ENCODE results near the gene CERS5.
"Not testable (repeated sequence)": the region's sequence is repeated elsewhere in the genome, so short reads cannot be mapped to it uniquely, and the experiment has no call there.

The CERS5 gene

DNA sequence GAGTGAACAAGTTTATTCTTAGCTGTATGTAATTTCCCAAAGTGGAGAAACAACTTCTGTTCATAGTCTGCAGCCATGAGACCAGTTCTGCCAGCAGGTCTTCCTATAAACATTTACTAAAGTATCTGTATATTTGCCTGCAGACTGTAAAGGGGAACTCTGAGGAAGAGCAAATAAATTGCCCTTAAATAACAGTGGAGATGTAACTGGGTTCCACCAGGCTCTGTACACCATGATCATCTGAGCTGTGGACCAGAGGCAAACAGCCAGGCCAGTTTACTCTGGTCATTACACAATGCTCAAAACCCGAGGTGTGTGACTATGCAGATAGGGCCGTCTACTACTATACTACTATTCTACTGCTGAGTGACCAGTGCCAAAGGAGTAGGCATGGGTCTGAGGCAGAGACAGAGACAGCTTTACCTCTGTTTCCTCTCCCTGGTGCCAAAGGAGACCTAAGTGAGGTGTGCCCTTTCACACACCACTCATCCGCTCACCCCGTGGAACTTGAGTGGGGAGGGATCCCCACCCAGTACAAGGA is 21.1 kb upstream of the CERS5 start:
- intact Hi-C loops (cut with DNase I): no loop called here
- no peak for DNase-seq

DNA sequence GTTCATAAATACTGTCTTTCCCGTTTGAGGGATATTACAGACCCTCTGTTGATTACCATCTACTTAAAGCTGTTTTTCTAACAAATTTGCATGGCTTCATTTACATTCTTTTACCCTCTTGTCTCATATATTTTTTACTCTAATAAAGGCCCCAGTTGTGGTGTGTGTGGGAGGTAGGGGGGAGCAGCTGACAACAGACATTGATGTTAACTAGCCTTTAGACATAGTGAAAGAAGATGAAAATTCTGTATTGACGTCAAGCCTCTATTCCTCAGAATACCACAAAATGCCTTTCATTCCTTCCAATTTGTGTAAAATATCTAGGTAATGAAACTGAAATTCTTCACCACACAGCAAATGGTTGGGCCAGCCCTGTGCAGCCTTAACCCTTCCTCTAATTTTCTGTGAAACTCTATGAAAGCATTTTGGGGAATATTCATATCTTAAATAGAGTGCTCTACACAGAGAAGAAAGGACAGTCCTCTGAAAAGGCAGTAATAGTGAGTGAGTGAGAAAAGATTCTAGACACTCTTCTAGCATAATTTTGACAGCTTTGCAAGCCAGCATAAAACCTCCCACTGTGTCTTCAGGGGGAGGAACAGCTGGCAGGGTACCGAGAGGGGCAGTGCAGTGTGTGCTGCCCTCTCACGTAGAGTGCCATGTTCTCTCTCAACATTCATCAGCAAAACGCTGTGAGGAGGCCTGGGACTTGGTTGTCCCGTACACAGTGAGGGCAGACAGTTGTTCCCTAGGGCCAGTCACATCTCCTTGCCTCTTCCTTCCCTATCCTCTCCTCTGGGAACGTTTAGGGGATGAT is 20.1 kb upstream of the CERS5 start:
- peak in 5 of 42 donors; percentile 10 to 52 (median 25) for DNase-seq
- intact Hi-C loops (cut with DNase I): no loop called here

DNA sequence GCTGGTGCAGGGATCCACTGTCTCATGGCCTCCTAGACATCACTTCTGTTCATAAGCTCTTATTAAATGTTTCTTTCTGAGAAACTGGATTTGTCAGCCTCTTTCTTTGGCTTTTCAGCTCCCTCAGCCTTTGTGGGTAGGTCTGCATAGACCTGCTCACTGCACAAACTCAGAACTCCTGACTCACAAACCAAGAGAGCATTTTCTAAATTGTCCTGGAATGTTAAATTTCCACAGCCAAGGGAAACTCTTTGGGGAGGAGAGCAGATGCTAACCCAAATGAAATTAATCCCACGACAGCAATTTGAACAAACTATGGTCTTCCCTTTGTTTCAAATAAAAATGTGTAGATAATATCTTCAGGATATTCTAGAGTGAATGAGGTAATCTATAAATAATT is 19.5 kb upstream of the CERS5 start:
- intact Hi-C loops (cut with DNase I): no loop called here
- DNase-seq: no peak

DNA sequence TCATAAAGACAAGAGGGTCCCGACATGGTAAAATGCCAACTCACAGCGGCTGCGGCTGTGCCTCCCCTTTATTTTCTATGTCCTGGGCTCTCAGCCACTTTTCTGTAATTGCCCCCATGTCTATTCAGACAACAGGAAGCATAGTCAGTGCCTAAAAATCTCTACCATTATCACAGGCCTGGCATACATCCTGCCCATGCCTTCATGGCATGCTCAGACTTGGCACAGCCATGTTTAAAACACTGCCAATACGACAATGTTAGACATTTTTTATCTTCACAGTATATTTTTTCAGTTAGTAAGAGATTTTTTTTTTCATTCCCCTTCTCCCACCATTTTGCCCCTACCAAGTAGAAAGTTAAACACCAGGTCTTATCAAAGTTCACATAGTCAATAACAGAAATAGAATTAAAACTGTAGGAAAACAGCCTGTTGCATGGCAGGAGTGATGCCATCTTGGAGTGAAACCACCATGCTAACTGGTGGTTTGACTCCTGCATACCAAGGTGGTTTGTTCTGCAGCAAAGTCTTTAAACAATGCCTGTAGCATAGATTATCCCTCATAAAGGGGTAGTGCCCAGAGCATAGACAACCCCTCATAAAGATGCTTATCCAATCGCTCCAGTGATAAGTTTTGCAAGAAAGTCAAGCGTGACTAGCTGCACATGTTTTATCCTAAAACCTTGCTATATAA is 18.9 kb upstream of the CERS5 start:
- DNase-seq: no peak
- intact Hi-C loops (cut with DNase I): no loop called here

- DNase-seq: peak in 30 of 42 donors; percentile 13 to 90 (median 58)
- intact Hi-C loops (cut with DNase I): no loop called here
Observed at GRCh38 chr12:50185301-50185895, 18.2 kb upstream of the CERS5 start.

DNA sequence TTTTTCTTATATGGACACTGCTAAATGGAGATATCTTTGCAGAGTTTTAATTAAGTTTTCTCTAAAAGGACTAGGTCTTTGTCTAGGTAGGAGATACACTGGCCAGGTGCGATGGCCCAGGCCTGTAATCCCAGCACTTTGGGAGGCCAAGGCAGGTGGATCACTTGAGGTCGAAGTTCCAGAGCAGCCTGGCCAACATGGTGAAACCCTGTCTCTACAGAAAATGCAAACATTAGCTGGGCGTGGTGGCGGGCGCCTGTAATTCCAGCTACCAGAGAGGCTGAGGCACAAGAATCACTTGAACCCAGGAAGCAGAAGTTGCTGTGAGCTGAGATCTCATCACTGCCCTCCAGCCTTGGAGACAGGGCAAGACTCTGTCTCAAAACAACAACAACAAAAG is 17.1 kb upstream of the CERS5 start:
- intact Hi-C loops (cut with DNase I): no loop called here
- DNase-seq: no peak

DNA sequence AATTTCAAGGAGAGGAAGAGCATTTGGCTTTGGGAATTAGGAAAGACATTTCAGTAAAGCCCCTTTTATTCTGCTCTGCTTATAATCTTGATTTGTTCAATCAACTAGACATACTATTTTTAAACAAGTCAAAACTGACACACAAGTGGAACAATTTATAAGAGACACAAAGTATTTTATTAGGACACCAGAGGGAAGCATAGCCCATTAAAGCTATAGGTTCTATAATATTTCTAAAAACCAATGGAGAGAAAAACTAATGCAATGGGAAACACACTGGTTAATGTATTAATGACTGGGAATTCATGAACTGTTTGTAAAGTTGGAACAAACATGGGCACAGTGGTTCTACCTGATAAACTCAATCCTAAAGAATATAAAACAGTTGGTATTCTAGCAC is 15.3 kb upstream of the CERS5 start:
- intact Hi-C loops (cut with DNase I): no loop called here
- DNase-seq: no peak

DNA sequence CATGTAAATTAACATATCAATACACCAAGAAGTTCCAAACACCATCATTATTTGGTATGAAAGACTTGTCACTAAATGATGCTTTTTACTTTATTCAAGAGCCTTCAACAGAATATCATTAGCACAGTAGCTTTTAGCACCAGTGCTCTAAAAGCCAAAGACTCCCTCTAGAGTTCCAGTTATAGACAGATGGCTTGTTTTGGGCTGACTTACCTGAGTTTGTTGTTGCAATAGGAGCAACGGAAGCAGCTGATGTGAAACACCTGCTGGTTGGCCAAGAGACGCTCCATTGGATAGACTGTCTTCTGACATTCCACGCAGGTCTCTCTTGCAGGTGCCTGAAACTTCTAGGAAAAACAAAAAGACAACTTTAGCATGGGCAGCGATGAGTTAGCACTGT is 14.5 kb upstream of the CERS5 start:
- no peak for DNase-seq
- intact Hi-C loops (cut with DNase I): no loop called here

DNA sequence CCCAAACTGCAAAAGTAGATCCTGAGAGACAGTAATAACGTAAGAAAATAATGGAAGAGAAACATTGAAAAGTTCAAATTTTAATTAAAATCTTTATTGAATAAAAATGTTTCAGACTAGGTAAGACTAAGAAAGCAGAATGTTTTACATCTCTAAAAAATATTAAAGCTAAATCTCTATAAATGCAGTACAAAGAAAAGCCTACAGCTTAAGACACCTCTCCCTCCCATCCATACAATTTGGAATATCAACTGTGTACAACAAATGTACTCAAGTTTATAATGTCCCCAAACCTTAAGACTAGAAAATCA is 8.5 kb upstream of the CERS5 start:
- intact Hi-C loops (cut with DNase I): loop anchor here (5.0 to 10.0 kb wide), 2 partner anchors 98 to 211 kb away; partner anchors contain the start of gene AQP5
- DNase-seq: no peak

GRCh38 chr12:50174971-50175715 is 8.0 kb upstream of the CERS5 start:
- intact Hi-C loops (cut with DNase I): loop anchor here (5.0 to 10.0 kb wide), 2 partner anchors 98 to 210 kb away; partner anchors contain the start of gene AQP5
- peak in 15 of 42 donors; percentile 1 to 75 (median 52) for DNase-seq

GRCh38 chr12:50166799-50167048 is 445 bp downstream of the CERS5 start:
- intact Hi-C loops (cut with DNase I): loop anchor here (1.0 kb wide), 1 partner anchor 54 kb away; the partner anchor contains the start of gene COX14

GRCh38 chr12:50164963-50165362 is 2.2 kb downstream of the CERS5 start:
- intact Hi-C loops (cut with DNase I): no loop called here

More at GRCh38 chr12:50166799-50167048, 445 bp downstream of the CERS5 start:
- DNase-seq: peak in 15 of 42 donors; percentile 9 to 58 (median 35)

DNA sequence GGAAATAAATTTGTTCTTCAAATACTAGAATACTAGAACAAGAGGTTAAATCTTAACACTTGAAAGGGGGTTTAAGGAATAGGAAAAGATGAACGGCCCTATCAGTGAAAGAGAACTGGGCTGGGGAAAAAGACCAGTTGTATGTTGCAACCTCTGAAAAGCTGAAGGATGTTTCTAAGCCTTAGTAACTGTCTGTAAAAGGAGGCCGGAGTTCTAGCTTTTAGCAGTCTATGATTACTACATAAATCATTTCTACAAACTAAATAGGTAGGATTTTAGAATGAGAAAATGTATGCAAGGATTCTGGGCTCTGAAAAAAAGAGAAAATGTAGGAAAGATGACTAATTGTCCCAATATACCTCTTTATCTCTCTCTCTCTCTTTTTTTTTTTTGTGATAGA is 4.9 kb downstream of the CERS5 start:
- intact Hi-C loops (cut with DNase I): no loop called here
- no peak for DNase-seq

More at GRCh38 chr12:50164963-50165362, 2.2 kb downstream of the CERS5 start:
- no peak for DNase-seq

- no peak for DNase-seq
- intact Hi-C loops (cut with DNase I): no loop called here
Observed at GRCh38 chr12:50160643-50161042, 6.5 kb downstream of the CERS5 start.

- DNase-seq: no peak
- intact Hi-C loops (cut with DNase I): no loop called here
Observed at GRCh38 chr12:50157259-50157658, 9.9 kb downstream of the CERS5 start.

DNA sequence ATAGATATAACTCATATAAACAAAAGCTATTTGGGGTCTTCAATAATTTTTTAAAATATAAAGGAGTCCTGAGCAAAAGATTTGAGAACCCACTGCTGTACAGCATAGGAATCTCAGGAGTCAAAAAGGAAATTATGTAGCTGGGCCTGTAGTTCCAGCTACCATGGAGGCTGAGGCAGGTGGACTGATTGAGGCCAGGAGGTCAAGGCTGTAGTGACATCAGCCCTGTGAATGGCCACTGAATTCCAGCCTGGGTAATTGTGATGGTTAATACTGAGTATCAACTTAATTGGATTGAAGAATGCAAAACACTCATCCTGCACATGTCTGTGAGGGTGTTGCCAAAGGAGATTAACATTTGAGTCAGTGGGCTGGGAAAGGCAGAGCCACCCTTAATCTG is 10.5 kb downstream of the CERS5 start:
- DNase-seq: no peak
- intact Hi-C loops (cut with DNase I): no loop called here

DNA sequence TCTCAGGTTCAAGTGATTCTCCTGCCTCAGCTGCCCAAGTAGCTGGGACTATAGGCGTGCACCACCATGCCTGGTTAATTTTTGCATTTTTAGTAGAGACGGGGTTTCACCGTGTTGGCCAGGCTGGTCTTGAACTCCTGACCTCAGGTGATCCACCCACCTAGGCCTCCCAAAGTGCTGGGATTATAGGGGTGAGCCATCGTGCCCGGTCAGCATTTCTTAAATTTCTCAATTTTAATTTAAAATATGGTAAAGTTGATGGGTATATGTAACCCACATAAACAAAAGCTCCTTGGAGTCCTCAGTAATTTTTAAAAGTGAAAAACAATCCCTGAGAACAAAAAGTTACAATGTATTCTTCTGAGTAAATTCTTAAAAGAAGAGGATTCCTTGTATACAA is 12.2 kb downstream of the CERS5 start:
- intact Hi-C loops (cut with DNase I); DNase-seq: not testable (repeated sequence)

DNA sequence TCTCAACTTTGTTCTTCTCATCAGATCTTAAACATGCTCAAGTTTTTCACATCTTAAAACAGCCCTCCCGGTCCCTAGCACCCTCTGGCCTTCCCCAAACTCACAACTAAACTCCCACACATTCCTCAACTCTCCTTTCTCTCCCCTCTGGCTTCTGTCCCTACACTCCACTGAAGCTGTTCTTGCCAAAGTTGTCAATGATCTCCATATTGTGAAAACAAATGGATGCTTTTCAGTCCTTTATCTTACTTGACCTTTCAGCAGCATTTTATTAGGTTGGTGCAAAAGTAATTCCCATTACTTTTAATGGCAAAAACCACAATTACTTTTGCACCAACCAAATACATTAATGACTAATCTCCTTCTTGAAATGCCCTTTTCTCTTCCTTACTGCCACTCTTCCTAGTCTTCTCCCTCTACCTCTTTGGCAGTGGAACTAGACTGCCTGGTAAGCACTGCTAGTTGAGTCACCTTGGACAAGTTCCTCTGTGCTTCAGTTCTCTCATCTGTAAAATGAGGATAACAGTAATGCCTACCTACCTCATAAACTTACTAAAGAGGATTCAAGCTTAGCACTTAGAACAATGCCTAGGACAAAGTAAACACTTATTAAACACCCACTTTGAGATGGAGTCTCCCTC is 16.0 kb downstream of the CERS5 start:
- intact Hi-C loops (cut with DNase I): no loop called here
- DNase-seq: no peak

GRCh38 chr12:50149311-50149710 is 17.9 kb downstream of the CERS5 start:
- DNase-seq: no peak
- intact Hi-C loops (cut with DNase I): no loop called here

Data from head of caudate nucleus (tissue), 42 donors.